ENCODE results near the gene INTS11. TPM values are rescaled to one million over a fixed set of nuclear protein-coding genes. Genes with fewer than 3 reads are reported as not detected.

The INTS11 gene
- total RNA-seq, 1 experiment from 2014 or later, result 139 TPM

DNA sequence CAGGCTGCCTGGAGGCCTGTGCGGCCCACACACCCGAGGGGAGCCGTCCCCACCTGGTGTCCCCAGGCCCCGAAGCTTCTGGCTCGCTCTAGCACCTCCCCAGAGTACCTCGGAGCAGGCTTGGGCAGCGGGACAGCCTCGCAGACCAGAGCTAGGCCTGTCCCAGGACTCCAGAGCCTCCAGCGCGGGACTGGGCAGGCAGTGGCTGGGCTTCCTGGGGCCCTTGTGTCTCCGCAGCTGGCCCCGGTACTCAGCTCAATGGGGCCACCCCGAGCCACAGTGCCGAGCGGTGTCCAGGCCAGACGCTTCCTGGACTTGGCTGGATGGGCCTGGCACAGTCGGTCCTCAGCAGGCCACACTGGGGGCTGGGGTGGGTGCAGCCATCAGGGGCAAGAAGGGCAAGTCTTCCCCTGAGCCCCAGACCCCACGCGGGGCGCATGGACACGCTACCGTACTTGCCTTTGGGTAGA lies 39.3 kb downstream of the INTS11 start:
- Histone ChIP-seq H4K91ac (ENCODE audit: insufficient read length, low read depth, low read length) (no peak overlapping the region), H3K4ac (ENCODE audit: low read depth, low read length) (no peak overlapping the region), H3K23ac (ENCODE audit: insufficient read length, low read depth, low read length) (no peak overlapping the region), H4K20me1 (ENCODE audit: control insufficient read depth, insufficient read depth, insufficient read length) (no peaks in the 10 kb centered on the region), H2BK120ac (ENCODE audit: low read depth, low read length, poor library complexity, severe bottlenecking) (no peak overlapping the region), H2BK15ac (ENCODE audit: low read depth, low read length) (no peak overlapping the region), H3K56ac (ENCODE audit: insufficient read length, low read depth, low read length) (no peak overlapping the region), H3K18ac (ENCODE audit: insufficient read length, low read depth, low read length) (no peak overlapping the region), H3K27me3 (ENCODE audit: insufficient read depth, low read length) (no peaks in the 10 kb centered on the region), H3K9me3 (ENCODE audit: control insufficient read depth, low read depth, low read length) (no peaks in the 10 kb centered on the region), H3T11ph (ENCODE audit: low read length) (no peak overlapping the region), H3K27ac (ENCODE audit: insufficient read length, low read depth, low read length) (no peak overlapping the region), H3K79me1 (ENCODE audit: insufficient read depth, low read depth, low read length, poor library complexity, severe bottlenecking) (no peaks in the 10 kb centered on the region), H2AFZ (ENCODE audit: low read length) (no peak overlapping the region), H3K14ac (ENCODE audit: insufficient read depth, low read length) (no peak overlapping the region), H2BK12ac (ENCODE audit: insufficient read length, low read depth, low read length) (no peak overlapping the region), H4K5ac (ENCODE audit: insufficient read length, low read depth, low read length) (no peak overlapping the region), H3K79me2 (ENCODE audit: insufficient read depth, low read length) (no peaks in the 10 kb centered on the region), H3K9ac (ENCODE audit: extremely low read depth, insufficient read length, low read length) (no peak overlapping the region), H2AK5ac (ENCODE audit: insufficient read length, low read length) (no peak overlapping the region), H2BK20ac (ENCODE audit: low read depth, low read length, poor library complexity, severe bottlenecking) (no peak overlapping the region), H3K4me1 (ENCODE audit: insufficient read depth, low read length) (no peaks in the 10 kb centered on the region), H2BK5ac (ENCODE audit: insufficient read length, low read length) (no peak overlapping the region), H3K23me2 (ENCODE audit: insufficient read length, low read depth, low read length, poor library complexity, severe bottlenecking) (no peaks in the 10 kb centered on the region), H3K4me2 (ENCODE audit: insufficient read depth, insufficient read length, low read length) (no peak overlapping the region), H4K8ac (replicated peaks; ENCODE audit: insufficient read length, low read depth, low read length) (no peak overlapping the region)
- WGBS (ENCODE audit: extremely low coverage, insufficient read length, low lambda C conversion rate), result no CpG with 5 or more reads among the region's 22 CpGs
- TF ChIP-seq, protein P1, sequence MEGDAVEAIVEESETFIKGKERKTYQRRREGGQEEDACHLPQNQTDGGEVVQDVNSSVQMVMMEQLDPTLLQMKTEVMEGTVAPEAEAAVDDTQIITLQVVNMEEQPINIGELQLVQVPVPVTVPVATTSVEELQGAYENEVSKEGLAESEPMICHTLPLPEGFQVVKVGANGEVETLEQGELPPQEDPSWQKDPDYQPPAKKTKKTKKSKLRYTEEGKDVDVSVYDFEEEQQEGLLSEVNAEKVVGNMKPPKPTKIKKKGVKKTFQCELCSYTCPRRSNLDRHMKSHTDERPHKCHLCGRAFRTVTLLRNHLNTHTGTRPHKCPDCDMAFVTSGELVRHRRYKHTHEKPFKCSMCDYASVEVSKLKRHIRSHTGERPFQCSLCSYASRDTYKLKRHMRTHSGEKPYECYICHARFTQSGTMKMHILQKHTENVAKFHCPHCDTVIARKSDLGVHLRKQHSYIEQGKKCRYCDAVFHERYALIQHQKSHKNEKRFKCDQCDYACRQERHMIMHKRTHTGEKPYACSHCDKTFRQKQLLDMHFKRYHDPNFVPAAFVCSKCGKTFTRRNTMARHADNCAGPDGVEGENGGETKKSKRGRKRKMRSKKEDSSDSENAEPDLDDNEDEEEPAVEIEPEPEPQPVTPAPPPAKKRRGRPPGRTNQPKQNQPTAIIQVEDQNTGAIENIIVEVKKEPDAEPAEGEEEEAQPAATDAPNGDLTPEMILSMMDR (conservative IDR thresholded peaks at IDR 0.05), result no peak
- H3K27ac Mint-ChIP-seq, result no peak overlapping the region
- peaks cover 2 to 9% of the 10 kb centered on the region in 2 experiments; a peak in 3 of 5 replicates for H3K9me3 Mint-ChIP-seq
- H3K4me3 Mint-ChIP-seq, result no peak overlapping the region
- H3K27me3 Mint-ChIP-seq (ENCODE audit: low read depth), result peaks cover 6% of the 10 kb centered on the region
- H3K4me1 Mint-ChIP-seq, result peaks cover 0 to 7% of the 10 kb centered on the region in 2 experiments; a peak in 1 of 4 replicates
- DNase-seq, result no peak
- H3K36me3 Mint-ChIP-seq (ENCODE audit: insufficient read depth in 1 of 3, low read depth in 3 of 3), result no peaks in the 10 kb centered on the region
